ENCODE data around the gene TCERG1L.

Gene TCERG1L

DNA sequence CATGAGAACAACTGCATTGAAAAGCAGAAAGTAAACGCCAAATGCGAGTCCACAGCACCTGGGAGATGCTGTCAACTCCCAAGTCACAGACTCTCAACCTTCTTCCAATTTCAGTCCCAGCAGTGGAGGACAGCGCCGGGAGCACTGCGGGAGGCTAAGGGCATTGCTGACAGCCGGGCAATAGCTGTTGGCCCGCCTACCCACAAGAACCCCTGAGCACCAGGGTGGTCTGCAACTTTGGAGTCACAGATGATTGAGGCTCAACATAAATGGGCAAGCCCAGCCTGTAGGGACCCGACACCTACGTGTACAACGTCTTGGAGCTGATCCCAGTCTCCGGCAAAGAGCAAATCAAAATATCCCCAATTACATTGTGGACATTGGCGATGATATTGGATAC lies 262.9 kb downstream of the TCERG1L start:
- Histone ChIP-seq H3K9me3 (ENCODE audit: insufficient read depth, low read depth, low read length) (no peaks in the 10 kb centered on the region), H3K9ac (ENCODE audit: low read depth, low read length, poor library complexity, severe bottlenecking) (no peak overlapping the region), H3K36me3 (ENCODE audit: insufficient read depth, low read length) (no peaks in the 10 kb centered on the region), H3K4me2 (ENCODE audit: low read depth, low read length, poor library complexity, severe bottlenecking) (no peak overlapping the region), H4K20me1 (ENCODE audit: insufficient read depth, low read length, poor library complexity, severe bottlenecking) (no peaks in the 10 kb centered on the region), H2AFZ (ENCODE audit: low read length) (no peak overlapping the region), H3K79me2 (ENCODE audit: insufficient read depth, low read length) (no peaks in the 10 kb centered on the region), H3K4me3 (ENCODE audit: low read length, poor library complexity, severe bottlenecking) (no peak overlapping the region), H3F3A (ENCODE audit: low read depth) (no peaks in the 10 kb centered on the region), H3K27me3 (ENCODE audit: insufficient read depth, low read length, poor library complexity, severe bottlenecking) (no peaks in the 10 kb centered on the region), H3K9me2 (replicated peaks; ENCODE audit: low read depth, low read length) (no peaks in the 10 kb centered on the region), H3K4me1 (ENCODE audit: insufficient read depth, low read length, poor library complexity, severe bottlenecking) (no peaks in the 10 kb centered on the region)
- TF ChIP-seq EZH2phosphoT487 (IDR thresholded peaks at IDR 0.05; ENCODE audit: borderline replicate concordance): no peak
- TF ChIP-seq, protein P1, sequence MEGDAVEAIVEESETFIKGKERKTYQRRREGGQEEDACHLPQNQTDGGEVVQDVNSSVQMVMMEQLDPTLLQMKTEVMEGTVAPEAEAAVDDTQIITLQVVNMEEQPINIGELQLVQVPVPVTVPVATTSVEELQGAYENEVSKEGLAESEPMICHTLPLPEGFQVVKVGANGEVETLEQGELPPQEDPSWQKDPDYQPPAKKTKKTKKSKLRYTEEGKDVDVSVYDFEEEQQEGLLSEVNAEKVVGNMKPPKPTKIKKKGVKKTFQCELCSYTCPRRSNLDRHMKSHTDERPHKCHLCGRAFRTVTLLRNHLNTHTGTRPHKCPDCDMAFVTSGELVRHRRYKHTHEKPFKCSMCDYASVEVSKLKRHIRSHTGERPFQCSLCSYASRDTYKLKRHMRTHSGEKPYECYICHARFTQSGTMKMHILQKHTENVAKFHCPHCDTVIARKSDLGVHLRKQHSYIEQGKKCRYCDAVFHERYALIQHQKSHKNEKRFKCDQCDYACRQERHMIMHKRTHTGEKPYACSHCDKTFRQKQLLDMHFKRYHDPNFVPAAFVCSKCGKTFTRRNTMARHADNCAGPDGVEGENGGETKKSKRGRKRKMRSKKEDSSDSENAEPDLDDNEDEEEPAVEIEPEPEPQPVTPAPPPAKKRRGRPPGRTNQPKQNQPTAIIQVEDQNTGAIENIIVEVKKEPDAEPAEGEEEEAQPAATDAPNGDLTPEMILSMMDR (conservative IDR thresholded peaks at IDR 0.05; ENCODE audit: low read length): no peak

DNA sequence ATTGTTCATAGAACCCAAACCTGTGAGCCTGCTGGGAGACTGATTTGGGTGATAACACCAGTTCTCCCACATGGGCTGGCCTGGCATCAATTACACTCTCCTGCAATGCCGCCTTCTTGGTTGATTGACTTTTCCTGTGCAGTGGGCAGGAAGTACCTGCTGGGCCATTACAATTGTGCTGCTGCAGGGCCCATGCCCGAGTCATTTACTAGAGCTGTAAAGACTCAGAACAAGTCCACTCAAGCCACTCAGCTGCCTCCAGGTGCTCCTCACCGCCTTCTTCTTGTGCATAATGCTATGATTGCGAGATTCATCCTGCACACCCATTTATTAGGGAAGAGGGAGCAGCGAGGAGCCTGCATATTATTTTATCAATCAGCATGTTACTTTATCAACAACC lies 264.0 kb downstream of the TCERG1L start:
- H3K36me3 ChIP-seq (ENCODE audit: insufficient read depth, low read length): no peaks in the 10 kb centered on the region
- no peaks in the 10 kb centered on the region for H3K9me2 ChIP-seq (replicated peaks; ENCODE audit: low read depth, low read length)
- H3K27me3 ChIP-seq (ENCODE audit: insufficient read depth, low read length, poor library complexity, severe bottlenecking): no peaks in the 10 kb centered on the region
- no peaks in the 10 kb centered on the region for H3F3A ChIP-seq (ENCODE audit: low read depth)
- H3K9me3 ChIP-seq (ENCODE audit: insufficient read depth, low read depth, low read length): no peaks in the 10 kb centered on the region
- H3K4me1 ChIP-seq (ENCODE audit: insufficient read depth, low read length, poor library complexity, severe bottlenecking): no peaks in the 10 kb centered on the region
- no peaks in the 10 kb centered on the region for H4K20me1 ChIP-seq (ENCODE audit: insufficient read depth, low read length, poor library complexity, severe bottlenecking)
- no peak overlapping the region for H3K4me3 ChIP-seq (ENCODE audit: low read length, poor library complexity, severe bottlenecking)
- no peak overlapping the region for H3K4me2 ChIP-seq (ENCODE audit: low read depth, low read length, poor library complexity, severe bottlenecking)
- H3K9ac ChIP-seq (ENCODE audit: low read depth, low read length, poor library complexity, severe bottlenecking): no peak overlapping the region
- TF ChIP-seq EZH2phosphoT487 (IDR thresholded peaks at IDR 0.05; ENCODE audit: borderline replicate concordance): no peak
- TF ChIP-seq, protein P1 (conservative IDR thresholded peaks at IDR 0.05; ENCODE audit: low read length): no peak
- no peak overlapping the region for H2AFZ ChIP-seq (ENCODE audit: low read length)
- H3K79me2 ChIP-seq (ENCODE audit: insufficient read depth, low read length): no peaks in the 10 kb centered on the region

DNA sequence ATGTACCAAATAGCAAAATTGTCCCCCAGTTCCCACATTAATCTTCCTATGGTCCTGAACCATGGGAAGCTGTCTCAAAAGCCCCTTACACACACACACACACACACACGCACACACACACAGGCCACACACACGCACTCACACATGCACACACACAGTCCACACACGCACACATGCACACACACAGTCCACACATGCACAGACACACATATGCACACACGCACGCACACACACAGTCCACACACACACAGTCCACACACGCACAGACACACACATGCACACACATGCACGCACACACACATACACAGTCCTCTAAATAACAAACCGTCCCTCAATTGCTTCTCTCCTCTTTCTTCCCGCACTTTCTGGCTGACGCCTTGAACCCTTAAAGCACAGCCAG lies 265.3 kb downstream of the TCERG1L start:
- Histone ChIP-seq H3K9me3 (ENCODE audit: insufficient read depth, low read depth, low read length) (0 out of 2 replicates have a peak, but pooled peaks cover 1% of the 10 kb centered on the region), H3F3A (ENCODE audit: low read depth) (no peaks in the 10 kb centered on the region), H3K79me2 (ENCODE audit: insufficient read depth, low read length) (no peaks in the 10 kb centered on the region), H3K36me3 (ENCODE audit: insufficient read depth, low read length) (no peaks in the 10 kb centered on the region), H3K4me3 (ENCODE audit: low read length, poor library complexity, severe bottlenecking) (no peak overlapping the region), H3K4me1 (ENCODE audit: insufficient read depth, low read length, poor library complexity, severe bottlenecking) (no peaks in the 10 kb centered on the region), H3K9me2 (replicated peaks; ENCODE audit: low read depth, low read length) (no peaks in the 10 kb centered on the region), H3K9ac (ENCODE audit: low read depth, low read length, poor library complexity, severe bottlenecking) (no peak overlapping the region), H4K20me1 (ENCODE audit: insufficient read depth, low read length, poor library complexity, severe bottlenecking) (no peaks in the 10 kb centered on the region), H2AFZ (ENCODE audit: low read length) (no peak overlapping the region), H3K4me2 (ENCODE audit: low read depth, low read length, poor library complexity, severe bottlenecking) (no peak overlapping the region), H3K27me3 (ENCODE audit: insufficient read depth, low read length, poor library complexity, severe bottlenecking) (no peaks in the 10 kb centered on the region)
- TF ChIP-seq, protein P1 (conservative IDR thresholded peaks at IDR 0.05; ENCODE audit: low read length): no peak
- TF ChIP-seq EZH2phosphoT487 (IDR thresholded peaks at IDR 0.05; ENCODE audit: borderline replicate concordance): no peak
